ENCODE measurements around the gene SNAPIN. TPM values are rescaled to one million over a fixed set of nuclear protein-coding genes. Genes with fewer than 3 reads are reported as not detected.
A peak's percentile ranks its signal among the peaks of the same experiment; 100 is the strongest.
"Not testable (repeated sequence)": the region's sequence is repeated elsewhere in the genome, so short reads cannot be mapped to it uniquely, and the experiment has no call there.

The SNAPIN gene
- total RNA-seq, 1 experiment from 2014 or later = 84.0 TPM

DNA sequence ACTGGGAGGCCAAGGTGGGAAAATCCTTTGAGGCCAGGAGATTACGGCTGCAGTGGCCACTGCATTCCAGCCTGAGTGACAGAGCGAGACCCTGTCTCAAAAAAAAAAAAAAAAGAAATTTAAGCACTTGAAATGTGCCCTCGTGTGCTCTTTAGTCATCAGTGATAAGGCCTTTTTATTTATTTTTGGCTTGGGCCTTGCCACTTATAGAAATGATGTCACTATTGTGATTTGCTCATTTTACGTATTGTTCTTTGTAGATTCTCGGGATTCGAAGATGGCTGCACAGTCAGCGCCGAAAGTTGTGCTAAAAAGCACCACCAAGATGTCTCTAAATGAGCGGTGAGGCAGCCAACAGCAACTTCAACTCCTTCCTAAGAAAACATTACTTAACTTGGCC lies 22.2 kb upstream of the SNAPIN start:
- no peaks in the 10 kb centered on the region for H3K9me3 ChIP-seq
- no peak overlapping the region for H3K4me3 ChIP-seq
- peaks cover 68% of the 10 kb centered on the region for H3K36me3 ChIP-seq
- no peak for DNase-seq
- no peaks in the 10 kb centered on the region for H3K27me3 ChIP-seq

DNA sequence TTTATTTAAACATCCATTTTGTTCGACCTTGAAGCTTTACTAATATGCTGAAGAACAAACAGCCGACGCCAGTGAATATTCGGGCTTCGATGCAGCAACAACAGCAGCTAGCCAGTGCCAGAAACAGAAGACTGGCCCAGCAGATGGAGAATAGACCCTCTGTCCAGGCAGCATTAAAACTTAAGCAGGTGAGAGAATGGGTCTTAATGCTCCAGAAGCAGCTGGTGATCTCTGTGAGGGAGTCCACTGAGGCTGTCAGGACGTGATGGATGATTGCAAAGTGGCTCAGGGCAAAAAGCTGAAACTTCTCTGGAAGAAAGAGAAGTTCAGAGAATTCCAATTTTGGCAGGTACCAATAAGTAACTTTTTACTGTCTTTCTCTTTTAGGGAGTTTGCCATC lies 20.2 kb upstream of the SNAPIN start:
- DNase-seq = no peak
- Histone ChIP-seq H3K9me3 (no peaks in the 10 kb centered on the region), H3K27me3 (no peaks in the 10 kb centered on the region), H3K36me3 (peaks cover 87% of the 10 kb centered on the region), H3K4me3 (no peak overlapping the region)

DNA sequence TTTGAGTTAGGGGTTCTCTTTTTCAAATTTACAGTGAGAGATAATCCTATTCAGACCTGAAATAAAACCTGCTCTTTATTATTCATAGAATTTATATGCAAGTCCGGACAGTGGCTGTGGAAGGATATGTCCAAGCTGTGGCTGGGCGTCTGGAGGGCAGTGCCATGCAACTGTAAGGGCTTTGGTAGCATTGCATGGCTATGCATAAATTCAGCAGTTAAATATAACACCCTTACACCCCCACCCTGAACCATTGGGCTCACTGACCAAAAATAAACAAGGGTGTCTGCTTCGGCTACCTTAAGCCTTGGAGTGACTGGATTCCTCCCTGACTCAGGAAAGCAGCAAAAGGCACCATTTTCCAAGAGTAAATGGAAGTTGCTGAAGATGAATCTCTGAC lies 19.2 kb upstream of the SNAPIN start:
- no peak overlapping the region for H3K4me3 ChIP-seq
- no peaks in the 10 kb centered on the region for H3K27me3 ChIP-seq
- DNase-seq = no peak
- H3K36me3 ChIP-seq = peaks cover 95% of the 10 kb centered on the region
- H3K9me3 ChIP-seq = no peaks in the 10 kb centered on the region

DNA sequence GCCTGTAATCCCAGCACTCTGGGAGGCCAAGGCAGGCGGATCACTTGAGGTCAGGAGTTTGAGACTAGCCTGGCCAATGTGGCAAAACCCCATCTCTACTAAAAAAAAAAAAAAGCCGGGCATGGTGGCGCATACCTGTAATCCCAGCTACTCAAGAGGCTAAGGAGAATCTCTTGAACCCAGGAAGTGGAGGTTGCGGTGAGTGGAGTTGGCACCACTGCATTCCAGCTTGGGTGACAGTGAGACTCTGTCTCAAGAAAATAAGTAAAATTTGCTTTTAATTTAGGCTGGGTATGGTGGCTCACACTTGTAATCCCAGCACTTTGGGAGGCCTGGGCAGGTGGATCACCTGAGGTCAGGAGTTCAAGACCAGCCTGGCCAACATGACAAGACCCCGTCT lies 18.3 kb upstream of the SNAPIN start:
- H3K9me3 ChIP-seq, DNase-seq, H3K27me3 ChIP-seq, H3K4me3 ChIP-seq: not testable (repeated sequence)
- H3K36me3 ChIP-seq = peaks cover 100% of the 10 kb centered on the region

DNA sequence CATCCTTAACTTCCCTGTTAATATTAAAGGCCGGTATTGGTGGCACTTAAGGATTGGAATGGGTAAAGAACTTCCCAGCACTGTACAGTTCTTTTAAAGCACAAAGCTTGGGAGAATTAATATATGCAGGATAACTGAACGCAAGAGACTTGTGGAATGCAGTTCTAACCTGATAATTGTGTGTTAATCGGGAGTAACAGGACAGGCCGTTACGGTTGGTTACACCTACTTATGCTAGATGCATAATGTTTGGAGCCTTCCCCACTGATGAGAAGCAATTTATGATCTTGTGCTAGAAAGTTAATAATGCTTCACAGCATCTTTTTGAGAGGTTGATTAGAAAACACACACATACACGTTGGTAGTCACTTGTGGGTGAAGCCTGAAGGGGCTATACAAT lies 17.6 kb upstream of the SNAPIN start:
- DNase-seq = no peak
- no peaks in the 10 kb centered on the region for H3K9me3 ChIP-seq
- H3K27me3 ChIP-seq = no peaks in the 10 kb centered on the region
- H3K4me3 ChIP-seq = no peak overlapping the region
- peaks cover 100% of the 10 kb centered on the region for H3K36me3 ChIP-seq

DNA sequence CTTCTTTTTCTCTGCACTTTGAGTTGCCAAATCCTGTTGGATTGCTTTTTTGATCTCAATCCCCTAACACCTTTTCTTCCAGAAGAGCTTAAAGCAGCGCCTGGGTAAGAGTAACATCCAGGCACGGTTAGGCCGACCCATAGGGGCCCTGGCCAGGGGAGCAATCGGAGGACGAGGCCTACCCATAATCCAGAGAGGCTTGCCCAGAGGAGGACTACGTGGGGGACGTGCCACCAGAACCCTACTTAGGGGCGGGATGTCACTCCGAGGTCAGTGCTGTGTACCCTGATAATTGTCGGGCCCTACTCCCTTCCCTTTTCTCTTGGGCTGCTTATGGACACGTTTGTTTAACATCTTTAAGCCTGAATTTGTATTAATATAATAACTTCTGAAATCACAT lies 16.3 kb upstream of the SNAPIN start:
- no peak for DNase-seq
- Histone ChIP-seq H3K36me3 (peaks cover 99% of the 10 kb centered on the region), H3K27me3 (no peaks in the 10 kb centered on the region), H3K9me3 (no peaks in the 10 kb centered on the region), H3K4me3 (no peak overlapping the region)

DNA sequence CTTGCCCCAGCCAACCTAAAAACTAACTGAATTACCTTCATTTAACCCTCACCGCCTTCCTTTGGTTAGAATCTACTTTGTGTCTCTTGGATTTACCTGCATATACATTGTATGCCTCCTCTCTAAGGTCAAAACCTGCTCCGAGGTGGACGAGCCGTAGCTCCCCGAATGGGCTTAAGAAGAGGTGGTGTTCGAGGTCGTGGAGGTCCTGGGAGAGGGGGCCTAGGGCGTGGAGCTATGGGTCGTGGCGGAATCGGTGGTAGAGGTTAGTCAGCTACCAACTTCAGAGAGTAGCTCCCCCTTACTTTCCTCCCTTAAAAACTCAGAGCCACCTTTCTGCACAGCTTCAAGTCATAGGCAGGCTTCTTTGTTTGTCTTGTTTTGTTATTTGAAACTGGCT lies 15.4 kb upstream of the SNAPIN start:
- peaks cover 94% of the 10 kb centered on the region for H3K36me3 ChIP-seq

DNA sequence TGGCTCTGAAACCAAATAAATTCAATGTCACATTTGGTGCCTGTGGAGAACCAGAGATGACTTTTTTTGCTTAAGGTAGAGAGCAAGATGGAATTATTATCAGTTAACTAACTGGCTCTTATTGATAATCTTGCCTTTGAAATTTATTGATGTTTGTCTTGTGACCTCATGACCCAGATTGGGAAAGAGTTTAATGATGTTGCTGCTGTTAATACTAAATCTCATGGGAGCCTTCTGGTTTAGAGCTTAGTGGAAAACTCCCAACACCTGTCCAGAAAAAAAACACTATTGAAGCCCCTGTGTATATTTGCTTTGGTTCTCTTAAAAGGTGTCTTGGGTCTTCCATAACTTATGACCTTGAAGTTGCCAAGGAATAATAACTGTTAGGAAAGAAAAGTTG lies 14.7 kb upstream of the SNAPIN start:
- no peak for DNase-seq
- Histone ChIP-seq H3K27me3 (no peaks in the 10 kb centered on the region), H3K36me3 (peaks cover 87% of the 10 kb centered on the region), H3K9me3 (no peaks in the 10 kb centered on the region), H3K4me3 (no peak overlapping the region)

More for the DNA sequence above, 15.4 kb upstream of the SNAPIN start:
- Histone ChIP-seq H3K9me3 (no peaks in the 10 kb centered on the region), H3K27me3 (no peaks in the 10 kb centered on the region), H3K4me3 (no peak overlapping the region)
- no peak for DNase-seq

DNA sequence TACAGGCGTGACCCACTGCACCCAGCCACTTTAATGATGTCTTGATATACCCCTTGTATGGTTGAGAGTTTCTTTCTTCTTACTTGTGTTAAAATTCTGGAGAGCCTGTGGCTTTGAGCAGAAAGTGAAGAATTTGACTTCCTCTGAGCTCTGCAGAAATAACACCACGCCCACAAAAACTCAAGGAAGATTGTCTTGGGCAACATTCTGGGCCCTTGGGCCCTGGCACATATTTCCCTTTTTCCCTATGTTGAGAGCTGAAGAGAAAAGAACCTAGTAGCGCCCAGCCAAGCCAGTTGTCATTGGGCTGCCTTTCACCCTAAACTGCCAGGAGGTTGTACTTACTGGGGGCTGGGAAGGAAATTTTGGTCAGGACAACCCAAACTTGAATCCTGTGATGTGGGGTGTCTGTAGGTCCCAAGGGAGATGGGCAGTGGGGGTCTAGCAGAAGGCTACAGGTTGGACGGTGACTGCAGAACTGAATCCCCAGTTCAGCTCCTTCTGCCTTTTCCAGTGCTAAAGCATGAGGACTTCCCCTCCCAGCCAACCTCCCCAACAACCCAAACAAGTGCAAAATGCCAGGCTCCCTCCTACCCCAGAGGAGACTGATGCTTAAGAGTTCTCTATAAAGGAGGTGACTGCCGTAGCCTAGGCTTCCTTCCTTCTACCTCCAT lies 11.7 kb upstream of the SNAPIN start:
- Histone ChIP-seq H3K4me3 (no peak overlapping the region), H3K27me3 (no peaks in the 10 kb centered on the region), H3K36me3 (peaks cover 57% of the 10 kb centered on the region), H3K9me3 (no peaks in the 10 kb centered on the region)
- no peak for DNase-seq

DNA sequence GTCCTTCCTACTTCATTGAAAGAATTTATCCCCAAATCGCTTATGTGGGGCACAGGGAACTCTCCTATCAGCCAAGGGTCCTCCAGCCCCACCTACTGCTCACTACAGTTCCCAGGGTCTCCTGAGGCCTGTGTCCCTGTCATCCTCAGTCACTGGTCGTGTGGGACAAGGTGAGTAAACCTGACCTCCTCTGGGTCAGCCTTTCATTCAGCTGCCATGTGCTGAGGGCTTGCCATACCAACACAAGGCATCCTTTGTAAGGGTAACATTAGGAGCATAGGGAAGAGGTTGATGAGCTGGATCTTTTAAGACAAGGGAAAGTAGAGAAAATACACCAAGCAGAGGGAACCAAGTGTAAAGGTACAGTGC lies 11.2 kb upstream of the SNAPIN start:
- peaks cover 52% of the 10 kb centered on the region for H3K36me3 ChIP-seq
- H3K27me3 ChIP-seq = no peaks in the 10 kb centered on the region
- no peak overlapping the region for H3K4me3 ChIP-seq
- H3K9me3 ChIP-seq = no peaks in the 10 kb centered on the region
- DNase-seq = no peak

DNA sequence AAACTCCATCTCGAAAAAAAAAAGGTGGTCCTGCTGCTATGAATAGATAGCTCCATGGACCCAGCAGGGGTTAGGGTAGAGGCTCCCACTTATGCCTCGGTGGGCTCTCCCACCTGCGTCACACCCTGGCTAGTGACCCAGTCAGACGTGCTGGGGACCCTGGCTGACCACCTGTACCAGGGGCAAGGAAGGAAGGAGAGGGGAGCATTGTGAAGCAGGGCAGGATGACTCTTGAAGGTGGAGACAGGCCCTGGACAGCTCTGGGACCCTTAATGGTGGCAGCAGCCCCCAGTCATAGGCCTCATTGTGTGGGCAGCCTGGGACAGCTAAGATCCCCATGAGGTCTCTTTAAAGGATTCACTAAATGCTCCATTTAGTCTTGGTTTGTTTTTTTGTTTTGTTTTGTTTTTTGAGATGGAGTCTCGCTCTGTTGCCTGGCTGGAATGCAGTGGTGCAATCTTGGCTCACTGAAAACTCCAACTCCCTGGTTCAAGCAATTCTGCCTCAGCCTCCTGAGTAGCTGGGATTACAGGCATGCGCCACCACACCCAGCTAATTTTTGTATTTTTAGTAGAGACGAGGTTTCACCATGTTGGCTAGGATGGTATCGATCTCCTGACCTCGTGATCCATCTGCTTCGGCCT lies 10.4 kb upstream of the SNAPIN start:
- DNase-seq = no peak
- Histone ChIP-seq H3K36me3 (peaks cover 44% of the 10 kb centered on the region), H3K4me3 (no peak overlapping the region), H3K27me3 (no peaks in the 10 kb centered on the region), H3K9me3 (no peaks in the 10 kb centered on the region)

DNA sequence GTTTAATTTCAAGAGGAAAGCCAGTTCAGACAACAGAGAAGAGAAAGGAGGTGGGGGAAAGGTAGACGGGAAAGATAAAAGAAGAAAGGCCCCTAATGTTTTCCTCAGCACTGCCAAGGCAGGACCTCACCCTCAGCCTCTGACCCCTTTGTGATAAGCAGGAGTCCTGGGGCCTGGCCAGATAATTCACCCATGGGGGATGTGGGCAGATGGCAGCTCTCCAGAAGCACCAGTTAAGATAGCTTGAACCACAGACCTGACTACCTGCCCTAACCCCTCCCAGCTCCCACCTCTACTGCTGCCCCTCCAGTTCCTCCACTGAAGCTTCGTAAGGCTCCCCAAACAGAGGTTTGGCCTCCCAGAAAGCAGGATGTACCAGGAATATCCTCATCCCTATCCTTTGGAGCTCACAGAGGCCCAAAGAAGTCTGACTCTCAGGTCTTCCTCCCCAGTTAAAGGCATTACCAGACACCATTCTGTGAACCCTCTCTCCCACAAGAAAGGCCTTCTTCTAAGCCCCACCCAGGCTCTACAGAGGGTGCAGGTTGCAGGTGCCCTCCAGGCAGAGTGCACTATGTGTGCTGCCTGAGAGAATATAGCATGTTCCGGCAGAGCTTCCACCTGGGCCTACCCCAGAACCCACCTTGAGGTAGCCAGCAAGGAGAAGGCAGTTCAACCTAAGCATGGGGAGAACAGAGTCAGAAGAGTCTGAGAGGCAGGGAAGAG lies 9.2 kb upstream of the SNAPIN start:
- DNase-seq = no peak
- no peak overlapping the region for H3K4me3 ChIP-seq
- H3K27me3 ChIP-seq = no peaks in the 10 kb centered on the region
- H3K9me3 ChIP-seq = no peaks in the 10 kb centered on the region
- peaks cover 32% of the 10 kb centered on the region for H3K36me3 ChIP-seq

DNA sequence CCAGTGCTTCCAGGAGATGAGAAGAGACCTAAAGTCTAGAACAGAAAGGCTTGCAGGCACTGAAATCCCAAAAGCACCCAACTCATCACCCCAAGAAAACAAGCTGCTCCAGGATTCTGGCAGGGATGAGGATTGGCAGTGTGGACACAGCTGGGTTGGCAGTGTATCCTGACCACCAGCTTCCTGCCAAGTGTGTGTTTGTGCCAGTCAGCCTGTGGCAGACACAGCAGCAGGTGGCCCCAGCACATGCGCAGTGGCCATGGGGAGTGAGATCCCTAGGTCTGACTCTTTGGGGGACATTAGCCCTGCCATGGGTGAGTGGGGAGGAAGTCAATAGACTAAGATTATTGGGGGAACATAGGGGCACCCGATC lies 8.7 kb upstream of the SNAPIN start:
- H3K36me3 ChIP-seq = peaks cover 27% of the 10 kb centered on the region
- no peak overlapping the region for H3K4me3 ChIP-seq
- no peaks in the 10 kb centered on the region for H3K27me3 ChIP-seq
- no peaks in the 10 kb centered on the region for H3K9me3 ChIP-seq
- DNase-seq = peak; percentile 75

DNA sequence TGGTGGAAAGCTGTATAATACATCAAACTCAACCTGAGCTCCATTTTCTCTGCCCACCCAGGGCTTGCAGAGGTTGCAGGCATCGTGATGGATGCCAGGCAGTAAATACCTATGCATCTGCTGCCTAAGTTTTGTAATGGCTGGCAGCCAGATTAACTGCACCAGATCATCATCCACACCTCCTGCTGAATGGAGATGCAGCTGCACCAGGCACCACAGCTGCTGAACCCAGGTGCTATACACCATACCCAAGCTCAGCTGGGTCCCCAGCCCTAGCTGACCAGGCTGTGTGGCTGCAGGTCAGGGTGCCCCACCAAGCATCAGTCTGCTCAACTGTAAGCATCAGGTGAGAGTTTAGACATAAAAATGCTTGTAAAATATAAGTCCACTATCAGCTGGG lies 6.7 kb upstream of the SNAPIN start:
- no peak overlapping the region for H3K4me3 ChIP-seq
- no peak for DNase-seq
- H3K27me3 ChIP-seq = no peaks in the 10 kb centered on the region
- no peaks in the 10 kb centered on the region for H3K9me3 ChIP-seq
- H3K36me3 ChIP-seq = peaks cover 9% of the 10 kb centered on the region

DNA sequence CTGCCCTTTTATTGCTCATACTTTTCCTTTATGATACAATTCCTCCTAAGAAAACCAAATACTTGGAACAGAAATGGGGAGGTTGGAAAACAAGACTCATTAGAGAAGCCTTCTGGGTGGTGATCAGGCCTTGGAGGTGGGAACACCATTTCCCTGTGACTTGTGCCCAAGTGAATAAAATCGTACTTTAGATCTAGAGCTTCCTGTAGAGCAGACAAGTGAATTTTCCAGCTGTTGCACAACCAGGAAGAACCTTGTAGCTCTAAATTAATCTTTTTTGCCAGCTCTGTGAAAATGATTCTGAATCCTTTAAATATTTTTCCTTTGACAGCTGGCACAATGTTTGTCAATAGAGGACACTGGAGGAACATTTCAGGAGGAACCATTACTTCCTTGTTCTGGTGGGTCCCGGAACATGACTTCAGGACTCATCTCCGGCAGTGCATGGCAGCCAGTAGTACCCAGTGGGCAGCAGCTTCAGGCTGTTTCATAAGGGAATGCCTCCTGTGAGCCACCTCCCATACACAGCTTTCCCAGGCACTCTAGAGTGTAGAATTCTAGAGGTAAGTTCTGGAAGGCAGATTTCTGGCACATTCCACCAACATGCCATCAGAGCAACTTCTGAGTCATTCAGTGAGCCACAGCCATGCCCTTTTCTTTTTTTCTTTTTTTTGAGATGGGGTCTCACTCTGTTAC lies 5.5 kb upstream of the SNAPIN start:
- H3K4me3 ChIP-seq = no peak overlapping the region
- DNase-seq = peak; percentile 41
- no peaks in the 10 kb centered on the region for H3K9me3 ChIP-seq
- H3K27me3 ChIP-seq = no peaks in the 10 kb centered on the region
- no peaks in the 10 kb centered on the region for H3K36me3 ChIP-seq

DNA sequence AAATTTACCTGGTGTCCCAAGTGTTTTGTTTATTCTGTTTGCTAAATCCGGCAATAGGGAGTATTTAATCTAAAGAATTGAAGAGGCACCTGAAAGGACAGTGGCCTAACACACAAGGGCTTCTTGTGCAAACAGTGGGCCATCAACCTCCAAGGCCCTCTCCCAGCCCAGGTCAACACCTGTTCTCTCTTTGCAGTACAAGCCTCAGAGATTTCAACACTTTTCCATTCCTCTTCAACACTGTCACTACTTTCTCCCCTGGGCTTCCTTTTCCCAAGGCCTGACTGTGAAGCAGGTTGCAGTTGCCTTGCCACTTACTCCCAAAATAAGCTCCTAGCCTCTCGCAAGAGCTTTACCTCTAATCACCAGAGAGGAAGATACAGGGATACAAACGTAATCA lies 3.2 kb upstream of the SNAPIN start:
- peaks cover 6% of the 10 kb centered on the region for H3K36me3 ChIP-seq
- no peak overlapping the region for H3K4me3 ChIP-seq
- H3K27me3 ChIP-seq = no peaks in the 10 kb centered on the region
- H3K9me3 ChIP-seq = no peaks in the 10 kb centered on the region
- DNase-seq = no peak

DNA sequence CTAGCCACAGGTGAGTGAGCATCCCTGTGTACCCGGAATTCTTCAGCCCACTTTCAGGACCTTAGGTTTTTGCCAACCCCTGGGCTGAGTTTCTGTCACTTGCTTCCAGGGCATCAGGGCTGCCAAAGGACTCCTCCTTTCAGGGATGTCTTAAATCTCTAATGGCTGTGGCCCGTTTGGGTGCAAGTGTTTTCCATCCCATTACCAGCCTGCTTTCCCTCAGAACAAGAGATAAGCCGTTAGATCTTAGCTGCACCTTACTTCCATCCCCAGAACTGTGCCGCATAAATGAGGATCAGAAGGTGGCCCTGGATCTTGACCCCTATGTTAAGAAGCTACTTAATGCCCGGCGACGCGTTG lies 652 bp downstream of the SNAPIN start:
- no peak for DNase-seq
- peaks cover 43% of the 10 kb centered on the region for H3K36me3 ChIP-seq
- no peaks in the 10 kb centered on the region for H3K27me3 ChIP-seq
- H3K4me3 ChIP-seq = peak overlapping the region; percentile 98
- no peaks in the 10 kb centered on the region for H3K9me3 ChIP-seq

Data from MG63 (cell line).